Activated CD4-positive, alpha-beta T cell treated with anti-CD3 and anti-CD28 coated beads for 36 hours (primary cell): ENCODE data around the gene SUPV3L1. TPM values are rescaled to one million over a fixed set of nuclear protein-coding genes. Genes with fewer than 3 reads are reported as not detected.

Experiments
- ATAC-seq: fragments of 200-7000 bp; cut with Tn5 transposase; one replicate; pipeline ENCODE4 v1.10.0; 2021; ENCODE audit warnings: mild to moderate bottlenecking, moderate library complexity
- CTCF ChIA-PET: fragments of 350-600 bp; sonication (Branson Sonifier 250); formaldehyde crosslinking; loops from one replicate; lab custom pipeline; 2021; ENCODE audit warnings: antibody characterized with exemption; lab: Charles Lee
- POLR2A ChIA-PET: fragments of 350-600 bp; sonication (Branson Sonifier 250); formaldehyde crosslinking; loops from one replicate; lab custom pipeline; 2021; ENCODE audit warnings: antibody characterized with exemption, inconsistent platforms; lab: Charles Lee
- DNase-seq: peaks from one replicate; pipeline ENCODE4 v3.0.0-alpha.2; 2020
- H3K27ac Mint-ChIP-seq: one replicate; pipeline ENCODE4 v1.8.0; 2021; ENCODE audit warnings: mixed read lengths
- H3K27me3 Mint-ChIP-seq: one replicate; pipeline ENCODE4 v1.8.0; 2021; ENCODE audit warnings: mixed read lengths
- H3K36me3 Mint-ChIP-seq: one replicate; pipeline ENCODE4 v1.8.0; 2021; ENCODE audit warnings: low read depth, mixed read lengths
- H3K4me1 Mint-ChIP-seq: one replicate; pipeline ENCODE4 v1.8.0; 2021; ENCODE audit warnings: mixed read lengths
- H3K4me3 Mint-ChIP-seq: one replicate; pipeline ENCODE4 v1.8.0; 2021; ENCODE audit warnings: mild to moderate bottlenecking, moderate library complexity, mixed read lengths
- H3K9me3 Mint-ChIP-seq: one replicate; pipeline ENCODE4 v1.8.0; 2021; ENCODE audit warnings: low read depth, mixed read lengths
- intact Hi-C, 2 experiments: fragments of 100-400 bp; cut with DNase I in 1 of 2; cut with micrococcal nuclease in 1 of 2; formaldehyde crosslinking; loops; one replicate each; pipeline versions ENCODE4 v1.14.2 to v1.15.1; 2022 to 2024; cut with DNase I, micrococcal nuclease
- total RNA-seq, 2 experiments: library from RNA; stranded (reverse); gene quantifications; one replicate each; pipeline ENCODE4 v1.2.3, GENCODE V29; 2021

Gene SUPV3L1
- total RNA-seq, 2 experiments from 2014 or later: 46.6 to 54.1 TPM

GRCh38 chr10:69229616-69229916 is 49.5 kb downstream of the SUPV3L1 start:
- ATAC-seq (no peak), DNase-seq (no peak)
- intact Hi-C loops: loop anchor here in 1 of 2 experiments (2.0 kb wide), 1 partner anchor 89 kb away; no protein-coding TSS in a partner anchor
- Mint-ChIP-seq H3K4me3 (peak overlapping the region; percentile 55), H3K36me3 (no peaks in the 10 kb centered on the region), H3K27me3 (no peaks in the 10 kb centered on the region), H3K9me3 (no peaks in the 10 kb centered on the region), H3K4me1 (peaks cover 58% of the 10 kb centered on the region), H3K27ac (peak overlapping the region; percentile 88)
- ChIA-PET POLR2A (no interaction called here), CTCF (interaction anchor here (0.6 to 2.0 kb wide), 5 partner anchors 9 to 178 kb away, joined by 3 to 8 read pairs (median 4); no protein-coding TSS in a partner anchor)

GRCh38 chr10:69230128-69230527 is 50.1 kb downstream of the SUPV3L1 start:
- no peaks in the 10 kb centered on the region for H3K36me3 Mint-ChIP-seq
- H3K4me3 Mint-ChIP-seq: no peak overlapping the region
- H3K27me3 Mint-ChIP-seq: no peaks in the 10 kb centered on the region
- no peak overlapping the region for H3K27ac Mint-ChIP-seq
- no peak for DNase-seq
- no peak for ATAC-seq
- ChIA-PET POLR2A (no interaction called here), CTCF (interaction anchor here (0.6 to 2.0 kb wide), 3 partner anchors 8 to 163 kb away, joined by 3 to 8 read pairs (median 5); no protein-coding TSS in a partner anchor)
- peaks cover 54% of the 10 kb centered on the region for H3K4me1 Mint-ChIP-seq
- intact Hi-C loops: no loop called here
- no peaks in the 10 kb centered on the region for H3K9me3 Mint-ChIP-seq

DNA sequence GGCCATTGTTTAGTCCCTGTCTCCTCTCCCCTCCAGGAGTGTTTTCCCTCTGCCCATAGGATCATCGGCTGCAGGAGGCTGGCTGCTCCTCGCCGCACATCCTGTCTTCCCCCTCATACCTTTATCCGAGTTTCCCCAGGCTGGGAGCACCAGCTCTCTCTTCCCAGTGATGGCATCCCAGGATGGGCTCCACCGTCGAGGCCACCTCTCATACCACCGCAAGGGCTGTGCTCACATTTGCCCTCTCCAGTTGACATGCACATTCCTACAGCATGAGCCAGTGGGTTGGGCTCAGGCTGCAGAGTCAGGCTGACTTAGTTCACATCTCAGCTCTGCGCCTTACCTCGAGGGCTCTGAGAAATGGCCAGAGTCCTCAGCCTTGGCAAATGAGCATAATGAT is 52.2 kb downstream of the SUPV3L1 start:
- H3K4me1 Mint-ChIP-seq: peaks cover 47% of the 10 kb centered on the region
- peak overlapping the region; percentile 34 for H3K27ac Mint-ChIP-seq
- no peak overlapping the region for H3K4me3 Mint-ChIP-seq
- intact Hi-C loops: no loop called here
- CTCF ChIA-PET: interaction anchor here (0.8 to 8.4 kb wide), 3 partner anchors 21 to 175 kb away, joined by 3 to 106 read pairs (median 4); no protein-coding TSS in a partner anchor
- POLR2A ChIA-PET: no interaction called here
- ATAC-seq (no peak), DNase-seq (no peak)
- H3K36me3 Mint-ChIP-seq: no peaks in the 10 kb centered on the region
- no peaks in the 10 kb centered on the region for H3K9me3 Mint-ChIP-seq
- no peaks in the 10 kb centered on the region for H3K27me3 Mint-ChIP-seq

DNA sequence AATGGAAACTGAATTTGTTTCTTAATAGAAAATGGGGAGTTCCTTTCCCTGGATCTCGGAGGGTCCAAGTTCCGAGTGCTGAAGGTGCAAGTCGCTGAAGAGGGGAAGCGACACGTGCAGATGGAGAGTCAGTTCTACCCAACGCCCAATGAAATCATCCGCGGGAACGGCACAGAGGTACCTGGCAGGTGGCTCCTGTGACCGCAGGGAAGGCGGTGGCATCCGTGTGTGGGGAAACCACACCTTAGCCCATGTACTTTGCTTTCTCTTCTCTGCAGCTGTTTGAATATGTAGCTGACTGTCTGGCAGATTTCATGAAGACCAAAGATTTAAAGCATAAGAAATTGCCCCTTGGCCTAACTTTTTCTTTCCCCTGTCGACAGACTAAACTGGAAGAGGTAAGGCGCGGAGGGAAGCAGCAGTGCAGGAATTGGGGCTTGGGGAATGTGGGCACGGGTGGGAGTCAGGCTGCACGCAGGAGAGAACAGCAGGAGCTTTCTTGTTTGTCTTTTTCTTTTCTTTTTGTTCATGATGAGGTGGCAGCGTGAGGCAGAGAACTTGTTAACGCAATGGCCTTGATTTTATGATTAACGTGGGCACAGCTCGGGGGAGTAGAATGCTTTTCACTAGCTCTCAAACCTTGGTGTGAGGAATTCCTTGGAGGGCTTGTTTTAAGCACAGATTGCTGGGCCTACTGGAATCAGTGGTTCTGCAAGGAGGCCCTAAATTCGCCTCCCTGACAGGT is 52.9 kb downstream of the SUPV3L1 start:
- H3K4me3 Mint-ChIP-seq: peak overlapping the region; percentile 42
- POLR2A ChIA-PET: no interaction called here
- intact Hi-C loops: no loop called here

DNA sequence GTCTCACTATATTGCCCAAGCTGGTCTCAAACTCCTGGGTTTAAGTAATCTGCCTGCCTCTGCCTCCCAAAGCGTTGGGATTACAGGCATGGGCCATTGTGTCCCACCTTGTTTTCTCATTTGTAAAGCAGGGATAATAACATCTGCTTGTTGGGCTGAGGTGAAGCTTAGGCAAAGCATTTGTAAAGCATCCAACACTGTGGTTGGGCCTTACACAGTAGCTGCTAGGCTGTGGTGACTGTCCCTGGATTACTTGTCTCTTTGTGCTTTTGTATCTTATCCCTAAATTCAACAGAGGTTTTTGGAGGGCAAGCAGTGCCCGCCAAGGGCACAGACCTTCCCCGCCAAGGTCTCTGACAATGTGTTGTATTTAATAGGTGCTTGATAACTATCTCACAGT is 54.4 kb downstream of the SUPV3L1 start:
- no peaks in the 10 kb centered on the region for H3K9me3 Mint-ChIP-seq
- intact Hi-C loops: no loop called here
- no peaks in the 10 kb centered on the region for H3K36me3 Mint-ChIP-seq
- ChIA-PET CTCF (interaction anchor here (0.6 to 8.4 kb wide), 8 partner anchors 9 to 199 kb away, joined by 3 to 106 read pairs (median 4); no protein-coding TSS in a partner anchor), POLR2A (no interaction called here)
- no peak for DNase-seq
- no peak overlapping the region for H3K27ac Mint-ChIP-seq
- H3K27me3 Mint-ChIP-seq: no peaks in the 10 kb centered on the region
- H3K4me3 Mint-ChIP-seq: no peak overlapping the region
- no peak for ATAC-seq
- peaks cover 31% of the 10 kb centered on the region for H3K4me1 Mint-ChIP-seq

More for the DNA sequence above, 52.9 kb downstream of the SUPV3L1 start:
- no peaks in the 10 kb centered on the region for H3K9me3 Mint-ChIP-seq
- H3K4me1 Mint-ChIP-seq: peaks cover 47% of the 10 kb centered on the region
- no peaks in the 10 kb centered on the region for H3K36me3 Mint-ChIP-seq
- no peaks in the 10 kb centered on the region for H3K27me3 Mint-ChIP-seq
- peak; percentile 37 for DNase-seq
- ATAC-seq: no peak
- peak overlapping the region; percentile 34 for H3K27ac Mint-ChIP-seq
- CTCF ChIA-PET: interaction anchor here (0.8 to 8.4 kb wide), 5 partner anchors 16 to 174 kb away, joined by 3 to 106 read pairs (median 4); no protein-coding TSS in a partner anchor

DNA sequence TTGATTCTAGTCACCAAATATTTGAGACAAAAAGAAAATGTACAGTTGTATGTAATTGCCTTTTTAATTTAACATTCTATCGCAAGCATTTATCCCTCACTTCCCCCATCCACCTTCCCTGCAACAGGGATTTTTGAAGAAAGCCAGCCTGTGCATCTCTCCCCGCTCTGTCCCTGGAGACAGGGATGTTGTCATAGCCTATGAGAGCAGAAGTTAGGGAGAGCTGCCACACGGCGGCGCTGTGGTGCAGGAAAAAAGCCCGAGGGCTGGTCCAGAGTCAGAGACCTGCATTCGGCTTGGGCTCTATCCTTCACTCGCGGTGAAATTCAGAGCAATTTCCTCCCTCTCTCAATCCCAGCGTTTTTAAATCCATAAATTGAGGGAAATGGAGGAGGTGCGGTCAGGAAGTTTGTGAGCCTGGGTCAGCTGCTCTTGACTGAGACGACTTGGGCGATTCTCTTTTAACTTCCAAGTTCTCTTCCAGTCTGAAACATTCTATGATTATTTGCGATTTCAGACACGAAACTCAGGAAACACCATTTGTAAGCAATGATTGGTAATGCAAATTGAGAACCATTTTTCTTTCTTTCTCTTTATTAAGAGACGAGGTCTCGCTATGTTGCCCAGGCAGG is 57.6 kb downstream of the SUPV3L1 start:
- Mint-ChIP-seq H3K27me3 (no peaks in the 10 kb centered on the region), H3K9me3 (no peaks in the 10 kb centered on the region), H3K4me1 (peaks cover 22% of the 10 kb centered on the region), H3K27ac (no peak overlapping the region), H3K36me3 (no peaks in the 10 kb centered on the region), H3K4me3 (no peak overlapping the region)
- ATAC-seq: peak; percentile 99
- intact Hi-C loops: loop anchor here (1.0 to 5.0 kb wide), 6 partner anchors 81 to 270 kb away; no protein-coding TSS in a partner anchor
- peak; percentile 94 for DNase-seq
- ChIA-PET POLR2A (no interaction called here), CTCF (interaction anchor here (0.6 to 8.4 kb wide), 12 partner anchors 8 to 206 kb away, joined by 3 to 106 read pairs (median 4); no protein-coding TSS in a partner anchor)

DNA sequence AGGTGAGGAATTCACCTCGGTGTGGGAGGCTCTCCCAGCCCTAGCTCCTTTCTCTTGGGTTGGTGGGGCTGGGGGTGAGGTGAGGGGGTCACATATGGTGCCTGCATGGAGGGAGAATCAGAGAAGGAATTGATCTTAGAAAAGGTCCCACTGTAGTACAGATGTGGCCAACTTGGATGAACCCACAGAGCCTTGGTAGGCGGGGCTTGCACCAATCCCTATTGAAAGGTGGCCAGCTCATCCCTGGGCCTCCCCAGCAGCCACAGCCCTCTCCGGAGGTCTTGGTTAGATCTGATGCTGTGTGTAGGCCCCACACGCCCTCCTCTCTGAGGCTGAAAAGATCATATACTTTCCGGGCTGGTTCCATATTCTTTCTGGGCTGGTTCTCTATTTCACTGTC is 59.1 kb downstream of the SUPV3L1 start:
- intact Hi-C loops: loop anchor here in 1 of 2 experiments (5.0 kb wide), 1 partner anchor 168 kb away; no protein-coding TSS in a partner anchor
- no peak overlapping the region for H3K4me3 Mint-ChIP-seq
- H3K27me3 Mint-ChIP-seq: no peaks in the 10 kb centered on the region
- POLR2A ChIA-PET: interaction anchor here (0.7 kb wide), 1 partner anchor 253 kb away, joined by 3 read pairs; no protein-coding TSS in a partner anchor
- CTCF ChIA-PET: interaction anchor here (1.1 to 8.4 kb wide), 8 partner anchors 8 to 268 kb away, joined by 3 to 106 read pairs (median 7); no protein-coding TSS in a partner anchor
- DNase-seq (no peak), ATAC-seq (no peak)
- H3K27ac Mint-ChIP-seq: no peak overlapping the region
- H3K36me3 Mint-ChIP-seq: no peaks in the 10 kb centered on the region
- no peaks in the 10 kb centered on the region for H3K9me3 Mint-ChIP-seq
- peaks cover 11% of the 10 kb centered on the region for H3K4me1 Mint-ChIP-seq

DNA sequence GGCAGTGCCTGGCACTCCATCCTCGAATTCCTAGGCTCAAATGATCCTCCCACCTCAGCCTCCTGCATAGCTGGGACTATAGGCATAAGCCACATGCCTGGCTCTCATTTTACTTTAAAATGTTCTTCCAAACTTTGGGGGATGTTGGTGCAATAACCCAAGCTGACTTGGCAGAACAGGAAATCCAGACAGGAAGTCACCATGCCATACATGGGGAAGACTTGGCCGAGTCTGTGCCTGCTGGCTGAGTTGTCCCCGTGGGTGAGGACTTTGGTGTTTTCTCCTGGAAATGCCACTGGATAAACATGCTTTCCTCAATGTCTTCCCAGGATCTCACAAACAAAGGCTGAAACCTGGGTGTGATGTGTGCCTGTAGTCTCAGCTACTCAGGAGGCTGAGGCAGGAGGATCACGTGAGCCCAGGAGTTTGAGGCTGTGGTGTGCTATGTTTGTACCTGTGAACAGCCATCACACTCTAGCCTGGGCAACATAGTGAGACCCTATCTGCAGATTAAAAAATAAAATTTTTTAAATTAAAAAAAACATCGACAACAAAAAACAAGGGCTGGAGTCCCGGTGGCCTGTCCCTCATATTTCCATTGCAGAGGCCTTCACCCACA is 59.9 kb downstream of the SUPV3L1 start:
- Mint-ChIP-seq H3K36me3 (no peaks in the 10 kb centered on the region), H3K9me3 (no peaks in the 10 kb centered on the region), H3K4me1 (peaks cover 9% of the 10 kb centered on the region), H3K27me3 (no peaks in the 10 kb centered on the region), H3K27ac (no peak overlapping the region), H3K4me3 (no peak overlapping the region)
- intact Hi-C loops: loop anchor here in 1 of 2 experiments (5.0 kb wide), 1 partner anchor 167 kb away; no protein-coding TSS in a partner anchor
- DNase-seq (no peak), ATAC-seq (no peak)
- CTCF ChIA-PET: interaction anchor here (1.1 to 8.4 kb wide), 4 partner anchors 13 to 267 kb away, joined by 3 to 106 read pairs (median 4); no protein-coding TSS in a partner anchor
- POLR2A ChIA-PET: interaction anchor here (0.7 kb wide), 1 partner anchor 253 kb away, joined by 3 read pairs; no protein-coding TSS in a partner anchor

DNA sequence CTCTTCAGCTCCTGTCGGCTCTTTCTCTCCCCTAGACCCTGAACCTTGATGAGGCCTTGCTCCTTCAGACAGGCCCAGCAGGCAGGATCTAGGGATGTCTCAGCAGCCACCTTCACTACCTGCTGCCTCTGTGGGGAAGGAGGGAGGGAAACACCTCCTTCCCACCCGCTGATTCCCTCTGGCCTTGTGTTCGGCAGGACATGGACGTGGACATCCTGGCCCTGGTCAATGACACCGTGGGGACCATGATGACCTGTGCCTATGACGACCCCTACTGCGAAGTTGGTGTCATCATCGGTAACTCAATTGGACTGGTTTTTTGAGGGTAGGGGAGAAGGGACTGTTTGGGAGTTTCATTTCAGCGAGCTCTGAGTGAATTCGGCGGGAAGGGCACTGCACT is 60.4 kb downstream of the SUPV3L1 start:
- DNase-seq: no peak
- H3K27me3 Mint-ChIP-seq: no peaks in the 10 kb centered on the region
- peaks cover 9% of the 10 kb centered on the region for H3K4me1 Mint-ChIP-seq
- no peaks in the 10 kb centered on the region for H3K9me3 Mint-ChIP-seq
- ChIA-PET POLR2A (no interaction called here), CTCF (interaction anchor here (1.1 to 8.4 kb wide), 4 partner anchors 14 to 151 kb away, joined by 3 to 106 read pairs (median 4); no protein-coding TSS in a partner anchor)
- no peak overlapping the region for H3K27ac Mint-ChIP-seq
- no peaks in the 10 kb centered on the region for H3K36me3 Mint-ChIP-seq
- intact Hi-C loops: no loop called here
- no peak overlapping the region for H3K4me3 Mint-ChIP-seq
- no peak for ATAC-seq

DNA sequence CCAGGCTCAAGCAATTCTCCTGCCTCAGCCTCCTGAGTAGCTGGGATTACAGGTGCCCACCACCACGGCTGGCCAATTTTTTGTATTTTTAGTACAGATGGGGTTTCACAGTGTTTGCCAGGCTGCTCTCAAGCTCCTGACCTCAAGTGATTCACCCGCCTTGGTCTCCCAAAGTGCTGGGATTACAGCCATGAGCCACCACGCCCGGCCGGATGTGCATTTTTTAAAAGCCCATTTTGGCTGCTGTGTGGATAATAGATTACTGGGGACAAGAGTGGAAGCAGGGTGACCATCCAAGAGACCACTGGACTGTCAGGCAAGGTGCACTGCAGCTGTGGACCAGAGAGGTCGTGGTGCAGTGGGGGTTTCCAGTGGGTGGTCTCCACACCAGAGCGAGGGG is 61.5 kb downstream of the SUPV3L1 start:
- ChIA-PET POLR2A (no interaction called here), CTCF (interaction anchor here (0.6 to 1.7 kb wide), 6 partner anchors 12 to 274 kb away, joined by 3 to 5 read pairs (median 4); no protein-coding TSS in a partner anchor)
- ATAC-seq (no peak), DNase-seq (no peak)
- H3K9me3 Mint-ChIP-seq: no peaks in the 10 kb centered on the region
- intact Hi-C loops: no loop called here
- no peak overlapping the region for H3K4me3 Mint-ChIP-seq
- no peaks in the 10 kb centered on the region for H3K36me3 Mint-ChIP-seq
- H3K27me3 Mint-ChIP-seq: no peaks in the 10 kb centered on the region
- peaks cover 9% of the 10 kb centered on the region for H3K4me1 Mint-ChIP-seq
- H3K27ac Mint-ChIP-seq: no peak overlapping the region
